ENCODE results near the gene GLCE. TPM values are rescaled to one million over a fixed set of nuclear protein-coding genes. Genes with fewer than 3 reads are reported as not detected.

The GLCE gene
- total RNA-seq, 1 experiment from 2014 or later = 6.4 TPM

DNA sequence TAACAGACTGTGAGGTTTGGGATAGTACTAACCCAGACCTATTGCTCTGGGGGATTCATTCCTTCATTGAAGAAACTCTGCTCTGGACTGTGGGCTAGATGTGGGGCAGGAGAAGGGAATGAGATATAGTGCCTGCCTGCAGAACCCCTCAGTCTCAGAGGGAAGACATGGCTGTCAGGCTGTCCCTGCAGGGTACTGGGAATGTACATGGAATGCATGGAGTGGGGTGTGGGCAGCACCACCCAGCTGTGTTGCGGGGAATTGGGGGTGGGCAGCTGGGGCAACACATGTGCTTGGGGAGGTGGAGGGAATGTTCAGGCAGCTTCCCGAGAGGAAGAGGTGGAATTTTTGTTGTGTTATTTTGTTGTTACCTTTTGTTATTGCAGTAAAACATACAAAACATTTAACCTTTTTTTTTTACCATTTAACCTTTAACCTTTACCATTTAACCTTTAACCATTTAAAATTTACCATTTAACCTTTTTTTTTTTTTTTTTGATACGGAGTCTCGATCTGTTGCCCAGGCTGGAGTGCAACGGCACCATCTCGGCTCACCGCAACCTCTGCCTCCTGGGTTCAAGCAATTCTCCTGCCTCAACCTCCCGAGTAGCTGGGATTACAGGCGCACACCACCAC is 145.6 kb downstream of the GLCE start:
- no peaks in the 10 kb centered on the region for H4K20me1 ChIP-seq (ENCODE audit: insufficient read depth, low read depth, low read length)
- no peaks in the 10 kb centered on the region for H3K4me1 ChIP-seq (ENCODE audit: low read length)
- H3K27me3 ChIP-seq (ENCODE audit: low read length) = no peaks in the 10 kb centered on the region
- no peaks in the 10 kb centered on the region for H3K79me2 ChIP-seq (ENCODE audit: low read length)
- H3K36me3 ChIP-seq (ENCODE audit: insufficient read depth, low read length) = no peaks in the 10 kb centered on the region
- H3K9me3 ChIP-seq (ENCODE audit: low read length) = no peaks in the 10 kb centered on the region
- H3K9ac ChIP-seq (ENCODE audit: low read length) = no peak overlapping the region
- H2AFZ ChIP-seq (ENCODE audit: low read length) = no peak overlapping the region
- no peak overlapping the region for H3K4me2 ChIP-seq (ENCODE audit: low read depth, low read length, poor library complexity, severe bottlenecking)
- H3K9me2 ChIP-seq (replicated peaks; ENCODE audit: insufficient read depth, low read length) = no peaks in the 10 kb centered on the region
- H3K27ac ChIP-seq (ENCODE audit: low read length) = no peak overlapping the region
- H3K4me3 ChIP-seq (ENCODE audit: low read length) = no peak overlapping the region
- DNase-seq = no peak

DNA sequence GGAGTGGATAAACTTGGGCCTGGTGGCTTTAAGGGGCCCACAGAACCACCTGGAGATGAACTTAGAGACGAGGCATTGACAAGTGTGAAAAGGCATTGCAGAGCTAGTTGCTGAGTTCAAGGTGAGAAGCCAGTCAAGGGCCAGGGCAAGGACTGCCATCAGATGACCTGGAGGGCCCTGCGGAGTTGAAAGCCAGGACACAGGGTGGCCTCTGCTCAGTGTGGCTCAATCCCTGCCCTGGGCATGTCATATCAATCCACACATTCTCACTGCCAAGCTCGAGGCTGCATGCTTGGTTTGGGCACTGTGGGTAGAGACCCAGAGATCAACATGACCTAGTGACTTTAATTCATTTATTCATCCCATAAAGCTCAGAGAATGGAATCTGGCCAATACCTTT is 147.5 kb downstream of the GLCE start:
- Histone ChIP-seq H3K4me3 (ENCODE audit: low read length) (no peak overlapping the region), H3K79me2 (ENCODE audit: low read length) (no peaks in the 10 kb centered on the region), H3K27ac (ENCODE audit: low read length) (no peak overlapping the region), H3K9me2 (replicated peaks; ENCODE audit: insufficient read depth, low read length) (no peaks in the 10 kb centered on the region), H2AFZ (ENCODE audit: low read length) (no peak overlapping the region), H3K27me3 (ENCODE audit: low read length) (no peaks in the 10 kb centered on the region), H3K9me3 (ENCODE audit: low read length) (no peaks in the 10 kb centered on the region), H3K4me1 (ENCODE audit: low read length) (no peaks in the 10 kb centered on the region), H3K4me2 (ENCODE audit: low read depth, low read length, poor library complexity, severe bottlenecking) (no peak overlapping the region), H3K36me3 (ENCODE audit: insufficient read depth, low read length) (no peaks in the 10 kb centered on the region), H4K20me1 (ENCODE audit: insufficient read depth, low read depth, low read length) (no peaks in the 10 kb centered on the region), H3K9ac (ENCODE audit: low read length) (no peak overlapping the region)
- DNase-seq = no peak

DNA sequence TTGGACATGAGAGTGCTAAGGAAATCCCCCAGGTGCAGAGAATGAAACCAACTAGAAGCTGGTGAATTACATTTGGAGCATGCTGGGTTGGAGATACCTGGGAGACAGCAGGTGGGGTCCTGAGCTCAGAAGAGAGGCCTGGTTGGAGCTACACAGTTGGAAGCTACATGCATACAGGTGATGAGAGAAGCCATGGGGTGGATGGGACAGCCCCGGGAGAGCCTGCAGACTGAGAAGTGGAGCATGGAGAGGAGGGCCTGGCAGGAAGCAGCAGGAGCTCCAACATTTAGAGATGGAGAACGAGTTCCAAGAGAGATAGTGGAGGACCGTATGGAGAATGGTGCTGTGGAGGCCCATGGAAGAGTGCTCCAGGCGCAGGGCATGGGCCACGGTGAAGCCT is 148.5 kb downstream of the GLCE start:
- no peaks in the 10 kb centered on the region for H3K9me3 ChIP-seq (ENCODE audit: low read length)
- H2AFZ ChIP-seq (ENCODE audit: low read length) = no peak overlapping the region
- no peak overlapping the region for H3K4me3 ChIP-seq (ENCODE audit: low read length)
- H3K27ac ChIP-seq (ENCODE audit: low read length) = no peak overlapping the region
- no peaks in the 10 kb centered on the region for H3K36me3 ChIP-seq (ENCODE audit: insufficient read depth, low read length)
- H3K4me2 ChIP-seq (ENCODE audit: low read depth, low read length, poor library complexity, severe bottlenecking) = no peak overlapping the region
- no peaks in the 10 kb centered on the region for H3K27me3 ChIP-seq (ENCODE audit: low read length)
- H3K9me2 ChIP-seq (replicated peaks; ENCODE audit: insufficient read depth, low read length) = no peaks in the 10 kb centered on the region
- no peak overlapping the region for H3K9ac ChIP-seq (ENCODE audit: low read length)
- DNase-seq = no peak
- H4K20me1 ChIP-seq (ENCODE audit: insufficient read depth, low read depth, low read length) = no peaks in the 10 kb centered on the region
- H3K4me1 ChIP-seq (ENCODE audit: low read length) = no peaks in the 10 kb centered on the region
- no peaks in the 10 kb centered on the region for H3K79me2 ChIP-seq (ENCODE audit: low read length)

DNA sequence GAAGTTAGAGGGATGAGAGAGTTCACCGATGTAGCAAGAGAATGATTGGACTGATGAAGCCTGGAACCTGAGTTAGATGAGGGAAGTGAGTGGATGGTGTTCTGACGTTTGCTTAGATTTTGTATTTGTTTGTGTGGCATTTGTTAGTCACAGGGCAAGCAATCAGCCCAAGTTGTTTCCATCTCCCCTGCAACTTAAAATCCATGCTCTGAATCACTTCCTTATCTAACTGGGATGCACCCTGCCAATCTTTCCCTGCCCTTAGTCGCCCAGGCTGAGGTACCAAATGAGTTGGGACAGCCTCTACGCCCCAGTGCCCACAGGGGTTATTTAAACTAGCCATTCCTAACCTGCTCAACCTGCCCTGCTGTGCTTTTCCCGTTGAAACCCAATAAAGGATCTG is 150.9 kb downstream of the GLCE start:
- no peak for DNase-seq
- H3K4me3 ChIP-seq (ENCODE audit: low read length) = no peak overlapping the region
- H3K27ac ChIP-seq (ENCODE audit: low read length) = no peak overlapping the region
- no peaks in the 10 kb centered on the region for H3K9me2 ChIP-seq (replicated peaks; ENCODE audit: insufficient read depth, low read length)
- no peaks in the 10 kb centered on the region for H3K4me1 ChIP-seq (ENCODE audit: low read length)
- no peak overlapping the region for H2AFZ ChIP-seq (ENCODE audit: low read length)
- no peaks in the 10 kb centered on the region for H3K9me3 ChIP-seq (ENCODE audit: low read length)
- no peaks in the 10 kb centered on the region for H4K20me1 ChIP-seq (ENCODE audit: insufficient read depth, low read depth, low read length)
- H3K36me3 ChIP-seq (ENCODE audit: insufficient read depth, low read length) = no peaks in the 10 kb centered on the region
- H3K79me2 ChIP-seq (ENCODE audit: low read length) = no peaks in the 10 kb centered on the region
- H3K27me3 ChIP-seq (ENCODE audit: low read length) = no peaks in the 10 kb centered on the region
- H3K9ac ChIP-seq (ENCODE audit: low read length) = no peak overlapping the region
- no peak overlapping the region for H3K4me2 ChIP-seq (ENCODE audit: low read depth, low read length, poor library complexity, severe bottlenecking)

DNA sequence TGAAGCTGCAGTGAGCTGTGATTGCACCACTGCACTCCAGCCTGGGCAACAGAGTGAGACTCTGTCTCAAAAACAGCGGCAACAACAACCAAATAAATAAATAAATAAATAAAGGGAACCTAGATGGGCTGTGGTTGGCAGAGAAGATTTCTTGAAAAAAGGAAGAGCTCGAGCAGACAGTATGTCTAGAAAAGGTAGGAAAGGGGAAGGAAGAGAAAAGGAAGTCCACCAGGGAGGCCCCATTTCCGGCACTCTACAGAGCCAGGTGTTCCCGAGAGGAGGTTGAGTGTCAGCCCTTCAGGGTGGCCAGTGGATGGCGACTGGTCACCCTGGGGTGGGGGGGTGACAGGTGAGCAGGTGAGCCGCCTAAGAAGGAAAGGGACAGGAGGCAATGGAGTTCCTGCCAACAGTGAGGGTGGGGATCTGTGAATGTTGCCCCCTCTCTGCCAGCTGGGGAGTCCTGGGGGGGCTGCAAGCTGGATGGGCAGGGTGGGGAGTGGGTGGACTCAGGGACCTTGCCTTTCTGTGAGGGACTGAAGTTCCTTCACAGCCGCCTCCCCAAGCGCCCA is 153.1 kb downstream of the GLCE start:
- Histone ChIP-seq H3K27me3 (ENCODE audit: low read length) (no peaks in the 10 kb centered on the region), H3K4me3 (ENCODE audit: low read length) (no peak overlapping the region), H3K9me3 (ENCODE audit: low read length) (no peaks in the 10 kb centered on the region), H3K4me1 (ENCODE audit: low read length) (no peaks in the 10 kb centered on the region), H3K9ac (ENCODE audit: low read length) (no peak overlapping the region), H2AFZ (ENCODE audit: low read length) (no peak overlapping the region), H3K27ac (ENCODE audit: low read length) (no peak overlapping the region), H3K36me3 (ENCODE audit: insufficient read depth, low read length) (no peaks in the 10 kb centered on the region), H3K9me2 (replicated peaks; ENCODE audit: insufficient read depth, low read length) (no peaks in the 10 kb centered on the region), H3K79me2 (ENCODE audit: low read length) (no peaks in the 10 kb centered on the region), H3K4me2 (ENCODE audit: low read depth, low read length, poor library complexity, severe bottlenecking) (no peak overlapping the region), H4K20me1 (ENCODE audit: insufficient read depth, low read depth, low read length) (no peaks in the 10 kb centered on the region)
- DNase-seq = no peak

DNA sequence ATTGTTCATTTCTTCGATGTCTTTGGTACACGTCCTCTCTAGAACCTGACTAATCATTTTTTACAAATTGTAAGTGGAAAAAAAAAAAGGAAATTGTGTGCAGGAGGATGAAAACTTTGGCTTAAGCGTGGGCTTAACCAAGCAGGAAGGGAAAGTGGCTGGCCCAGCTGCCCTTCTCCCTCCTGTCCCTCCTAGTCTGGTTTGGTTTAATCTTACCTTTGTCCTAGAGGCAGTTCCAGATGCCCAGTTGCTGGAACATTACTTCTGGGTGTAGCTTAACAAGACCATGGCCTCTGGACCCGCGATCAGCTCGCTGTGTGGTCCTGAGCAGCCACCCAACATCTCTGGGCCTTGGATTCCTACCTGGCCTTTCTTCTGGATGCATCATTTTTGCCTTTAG is 153.7 kb downstream of the GLCE start:
- no peak overlapping the region for H3K9ac ChIP-seq (ENCODE audit: low read length)
- no peaks in the 10 kb centered on the region for H4K20me1 ChIP-seq (ENCODE audit: insufficient read depth, low read depth, low read length)
- no peak overlapping the region for H3K4me2 ChIP-seq (ENCODE audit: low read depth, low read length, poor library complexity, severe bottlenecking)
- no peaks in the 10 kb centered on the region for H3K4me1 ChIP-seq (ENCODE audit: low read length)
- H3K9me3 ChIP-seq (ENCODE audit: low read length) = no peaks in the 10 kb centered on the region
- no peak overlapping the region for H2AFZ ChIP-seq (ENCODE audit: low read length)
- H3K4me3 ChIP-seq (ENCODE audit: low read length) = no peak overlapping the region
- DNase-seq = no peak
- H3K27ac ChIP-seq (ENCODE audit: low read length) = no peak overlapping the region
- no peaks in the 10 kb centered on the region for H3K9me2 ChIP-seq (replicated peaks; ENCODE audit: insufficient read depth, low read length)
- H3K36me3 ChIP-seq (ENCODE audit: insufficient read depth, low read length) = no peaks in the 10 kb centered on the region
- no peaks in the 10 kb centered on the region for H3K27me3 ChIP-seq (ENCODE audit: low read length)
- H3K79me2 ChIP-seq (ENCODE audit: low read length) = no peaks in the 10 kb centered on the region

DNA sequence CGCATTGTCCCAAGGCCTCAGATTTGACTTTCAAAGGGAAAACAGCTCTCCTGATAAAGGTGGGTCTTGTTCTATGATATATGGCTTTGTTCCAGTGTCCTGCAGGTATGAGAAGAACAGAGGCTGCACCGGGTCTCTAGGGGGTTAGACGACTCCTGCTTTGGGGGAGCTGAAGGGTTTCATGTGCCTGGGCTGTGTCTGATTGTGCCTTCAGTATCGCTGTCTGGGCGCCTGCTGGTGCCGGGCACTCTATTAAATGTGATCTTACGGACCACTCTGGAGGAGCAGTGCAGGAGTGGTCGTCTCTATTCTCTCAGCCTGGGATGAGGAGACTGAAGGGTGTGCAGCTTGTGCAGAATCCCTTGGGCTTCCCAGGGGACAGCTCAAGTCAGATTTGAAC is 154.3 kb downstream of the GLCE start:
- Histone ChIP-seq H3K4me3 (ENCODE audit: low read length) (no peak overlapping the region), H3K79me2 (ENCODE audit: low read length) (no peaks in the 10 kb centered on the region), H3K4me1 (ENCODE audit: low read length) (no peaks in the 10 kb centered on the region), H3K36me3 (ENCODE audit: insufficient read depth, low read length) (no peaks in the 10 kb centered on the region), H2AFZ (ENCODE audit: low read length) (no peak overlapping the region), H3K9ac (ENCODE audit: low read length) (no peak overlapping the region), H4K20me1 (ENCODE audit: insufficient read depth, low read depth, low read length) (no peaks in the 10 kb centered on the region), H3K27me3 (ENCODE audit: low read length) (no peaks in the 10 kb centered on the region), H3K9me3 (ENCODE audit: low read length) (no peaks in the 10 kb centered on the region), H3K4me2 (ENCODE audit: low read depth, low read length, poor library complexity, severe bottlenecking) (no peak overlapping the region), H3K27ac (ENCODE audit: low read length) (no peak overlapping the region), H3K9me2 (replicated peaks; ENCODE audit: insufficient read depth, low read length) (no peaks in the 10 kb centered on the region)
- no peak for DNase-seq

DNA sequence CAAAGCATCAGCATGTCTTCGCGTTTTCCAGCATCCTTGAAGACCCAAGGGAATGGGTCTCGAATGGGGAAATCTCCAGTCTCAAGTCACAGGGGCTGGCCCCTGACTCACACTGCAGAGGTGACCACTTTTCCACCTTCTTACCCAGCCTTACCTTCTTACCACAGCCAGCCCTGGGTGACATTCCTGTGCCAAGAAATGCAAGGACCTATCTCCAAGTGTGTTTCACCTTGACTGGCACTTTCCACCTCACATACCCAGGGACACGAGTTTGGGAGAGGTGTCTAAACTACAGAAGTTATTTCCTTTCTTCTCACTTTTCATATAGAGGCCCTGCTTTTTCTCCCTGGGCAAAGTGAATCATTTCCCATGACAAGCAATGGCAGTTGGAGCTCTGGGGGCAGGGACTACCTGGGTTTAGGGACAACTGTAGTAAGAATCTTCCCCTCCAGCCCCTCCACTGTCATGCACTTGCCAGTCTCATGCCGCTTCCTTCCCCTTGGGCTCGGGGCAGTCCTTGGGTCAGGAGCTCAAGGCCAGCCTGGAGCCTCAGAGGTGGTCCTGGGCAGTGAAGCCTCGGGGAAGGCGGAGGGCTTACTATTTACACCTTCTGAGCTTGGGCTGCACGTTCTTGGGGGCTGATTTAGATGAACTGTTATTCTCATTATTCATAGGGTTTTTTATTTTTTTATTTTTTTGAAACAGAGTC is 155.1 kb downstream of the GLCE start:
- no peak overlapping the region for H3K4me3 ChIP-seq (ENCODE audit: low read length)
- H3K36me3 ChIP-seq (ENCODE audit: insufficient read depth, low read length) = no peaks in the 10 kb centered on the region
- H3K4me2 ChIP-seq (ENCODE audit: low read depth, low read length, poor library complexity, severe bottlenecking) = no peak overlapping the region
- H3K79me2 ChIP-seq (ENCODE audit: low read length) = no peaks in the 10 kb centered on the region
- no peaks in the 10 kb centered on the region for H3K9me3 ChIP-seq (ENCODE audit: low read length)
- no peak overlapping the region for H3K27ac ChIP-seq (ENCODE audit: low read length)
- no peak for DNase-seq
- H3K9ac ChIP-seq (ENCODE audit: low read length) = no peak overlapping the region
- no peaks in the 10 kb centered on the region for H3K9me2 ChIP-seq (replicated peaks; ENCODE audit: insufficient read depth, low read length)
- H3K27me3 ChIP-seq (ENCODE audit: low read length) = no peaks in the 10 kb centered on the region
- H3K4me1 ChIP-seq (ENCODE audit: low read length) = no peaks in the 10 kb centered on the region
- no peaks in the 10 kb centered on the region for H4K20me1 ChIP-seq (ENCODE audit: insufficient read depth, low read depth, low read length)
- H2AFZ ChIP-seq (ENCODE audit: low read length) = no peak overlapping the region

Measured in Karpas-422 (cell line).